ENCODE results near the gene STMN1.

STMN1 gene

GRCh38 chr1:25871704-25872494, 34.3 kb downstream of the STMN1 start:
- Histone ChIP-seq H3K27me3 (ENCODE audit: control insufficient read depth, insufficient read depth, low read length) (no peaks in the 10 kb centered on the region), H3K4me1 (peaks cover 7% of the 10 kb centered on the region), H3K4me2 (ENCODE audit: low read length) (peak overlapping the region; percentile 30), H3K27ac (no peak overlapping the region), H3K9me3 (ENCODE audit: control insufficient read depth, low read length) (no peaks in the 10 kb centered on the region), H3K79me2 (no peaks in the 10 kb centered on the region), H3K4me3 (ENCODE audit: low read depth, low read length) (no peak overlapping the region), H2AFZ (no peak overlapping the region), H3K9ac (no peak overlapping the region), H3K36me3 (ENCODE audit: control insufficient read depth, insufficient read depth, low read length) (no peaks in the 10 kb centered on the region)
- no peak for TF ChIP-seq CTCF (IDR thresholded peaks at IDR 0.05)

GRCh38 chr1:25871086-25871703, 35.0 kb downstream of the STMN1 start:
- no peak overlapping the region for H3K27ac ChIP-seq

GRCh38 chr1:25870614-25871013, 35.6 kb downstream of the STMN1 start:
- Histone ChIP-seq H3K4me3 (ENCODE audit: low read depth, low read length) (no peak overlapping the region), H3K36me3 (ENCODE audit: control insufficient read depth, insufficient read depth, low read length) (no peaks in the 10 kb centered on the region), H3K27me3 (ENCODE audit: control insufficient read depth, insufficient read depth, low read length) (no peaks in the 10 kb centered on the region), H3K9me3 (ENCODE audit: control insufficient read depth, low read length) (no peaks in the 10 kb centered on the region), H3K79me2 (no peaks in the 10 kb centered on the region), H2AFZ (no peak overlapping the region), H3K27ac (no peak overlapping the region), H3K4me2 (ENCODE audit: low read length) (no peak overlapping the region), H3K9ac (no peak overlapping the region), H3K4me1 (peaks cover 7% of the 10 kb centered on the region)
- TF ChIP-seq CTCF (IDR thresholded peaks at IDR 0.05): no peak

More at GRCh38 chr1:25871086-25871703, 35.0 kb downstream of the STMN1 start:
- no peak for TF ChIP-seq CTCF (IDR thresholded peaks at IDR 0.05)
- Histone ChIP-seq H3K4me1 (peaks cover 7% of the 10 kb centered on the region), H3K9me3 (ENCODE audit: control insufficient read depth, low read length) (no peaks in the 10 kb centered on the region), H3K9ac (no peak overlapping the region), H3K36me3 (ENCODE audit: control insufficient read depth, insufficient read depth, low read length) (no peaks in the 10 kb centered on the region), H3K27me3 (ENCODE audit: control insufficient read depth, insufficient read depth, low read length) (no peaks in the 10 kb centered on the region), H3K79me2 (no peaks in the 10 kb centered on the region), H2AFZ (no peak overlapping the region), H3K4me3 (ENCODE audit: low read depth, low read length) (no peak overlapping the region), H3K4me2 (ENCODE audit: low read length) (peak overlapping the region; percentile 30)

GRCh38 chr1:25869909-25870606, 36.2 kb downstream of the STMN1 start:
- H3K4me1 ChIP-seq: peaks cover 7% of the 10 kb centered on the region
- no peaks in the 10 kb centered on the region for H3K79me2 ChIP-seq
- no peak overlapping the region for H3K27ac ChIP-seq
- no peak overlapping the region for H3K9ac ChIP-seq
- TF ChIP-seq CTCF (IDR thresholded peaks at IDR 0.05): no peak
- no peak overlapping the region for H2AFZ ChIP-seq
- no peaks in the 10 kb centered on the region for H3K36me3 ChIP-seq (ENCODE audit: control insufficient read depth, insufficient read depth, low read length)
- no peaks in the 10 kb centered on the region for H3K9me3 ChIP-seq (ENCODE audit: control insufficient read depth, low read length)
- H3K4me2 ChIP-seq (ENCODE audit: low read length): no peak overlapping the region
- no peak overlapping the region for H3K4me3 ChIP-seq (ENCODE audit: low read depth, low read length)
- H3K27me3 ChIP-seq (ENCODE audit: control insufficient read depth, insufficient read depth, low read length): no peaks in the 10 kb centered on the region

All from parathyroid adenoma (tissue), 2 donors.